ENCODE data around the gene SFXN4. TPM values are rescaled to one million over a fixed set of nuclear protein-coding genes. Genes with fewer than 3 reads are reported as not detected.

Gene SFXN4
- total RNA-seq, 1 donor from 2014 or later: 13.2 TPM

DNA sequence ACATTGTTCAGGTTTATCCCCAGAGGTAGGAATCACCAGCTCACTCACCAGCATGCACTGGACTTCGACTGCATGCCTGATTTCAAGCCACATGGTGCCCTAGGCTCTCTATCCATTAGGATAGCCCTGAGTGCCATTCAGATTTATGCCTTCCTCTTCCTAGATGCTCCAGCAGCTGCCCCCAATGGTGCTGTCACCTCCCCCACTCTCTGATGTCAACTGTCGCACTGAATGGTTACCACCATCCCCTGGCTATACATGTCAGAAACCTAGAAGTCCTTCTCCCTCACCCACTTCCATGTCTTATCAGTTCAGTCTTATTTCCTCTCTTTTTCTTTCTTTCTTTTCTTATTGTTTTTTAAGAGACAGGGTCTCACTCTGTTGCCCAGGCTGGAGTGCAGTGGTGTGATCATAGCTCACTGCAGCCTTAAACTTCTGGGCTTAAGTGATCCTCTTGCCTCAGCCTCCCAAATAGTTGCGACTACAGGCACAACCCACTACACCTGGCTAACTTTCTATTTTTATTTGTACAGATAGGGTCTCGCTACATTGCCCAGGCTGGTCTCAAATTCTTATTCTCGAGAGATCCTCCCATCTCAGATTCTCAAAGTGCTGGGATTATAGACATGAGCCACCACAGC lies 2.9 kb downstream of the SFXN4 start:
- no peak overlapping the region for H3K9ac ChIP-seq
- H3K27me3 ChIP-seq: no peaks in the 10 kb centered on the region
- no peak overlapping the region for H3K4me3 ChIP-seq
- H3K27me3 Mint-ChIP-seq (ENCODE audit: insufficient read depth, low read depth): peaks cover 2% of the 10 kb centered on the region
- H3K27ac ChIP-seq: no peak overlapping the region
- H3K9me3 ChIP-seq (ENCODE audit: low read depth): no peaks in the 10 kb centered on the region
- TF ChIP-seq, protein P1, sequence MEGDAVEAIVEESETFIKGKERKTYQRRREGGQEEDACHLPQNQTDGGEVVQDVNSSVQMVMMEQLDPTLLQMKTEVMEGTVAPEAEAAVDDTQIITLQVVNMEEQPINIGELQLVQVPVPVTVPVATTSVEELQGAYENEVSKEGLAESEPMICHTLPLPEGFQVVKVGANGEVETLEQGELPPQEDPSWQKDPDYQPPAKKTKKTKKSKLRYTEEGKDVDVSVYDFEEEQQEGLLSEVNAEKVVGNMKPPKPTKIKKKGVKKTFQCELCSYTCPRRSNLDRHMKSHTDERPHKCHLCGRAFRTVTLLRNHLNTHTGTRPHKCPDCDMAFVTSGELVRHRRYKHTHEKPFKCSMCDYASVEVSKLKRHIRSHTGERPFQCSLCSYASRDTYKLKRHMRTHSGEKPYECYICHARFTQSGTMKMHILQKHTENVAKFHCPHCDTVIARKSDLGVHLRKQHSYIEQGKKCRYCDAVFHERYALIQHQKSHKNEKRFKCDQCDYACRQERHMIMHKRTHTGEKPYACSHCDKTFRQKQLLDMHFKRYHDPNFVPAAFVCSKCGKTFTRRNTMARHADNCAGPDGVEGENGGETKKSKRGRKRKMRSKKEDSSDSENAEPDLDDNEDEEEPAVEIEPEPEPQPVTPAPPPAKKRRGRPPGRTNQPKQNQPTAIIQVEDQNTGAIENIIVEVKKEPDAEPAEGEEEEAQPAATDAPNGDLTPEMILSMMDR (IDR thresholded peaks at IDR 0.05): no peak
- TF ChIP-seq EZH2 (IDR thresholded peaks at IDR 0.05) (no peak), EZH2phosphoT487 (IDR thresholded peaks at IDR 0.05) (no peak)
- H3F3A ChIP-seq (ENCODE audit: low read depth): peaks cover 19% of the 10 kb centered on the region
- no peak overlapping the region for H3K27ac Mint-ChIP-seq
- peaks cover 19% of the 10 kb centered on the region for H3K4me1 ChIP-seq
- H3K4me3 Mint-ChIP-seq: no peak overlapping the region
- no peaks in the 10 kb centered on the region for H3K36me3 ChIP-seq
- H3K9me3 Mint-ChIP-seq: no peaks in the 10 kb centered on the region
- H3K4me2 ChIP-seq: no peak overlapping the region
- H3K79me2 ChIP-seq (ENCODE audit: low read depth): no peaks in the 10 kb centered on the region
- H3K36me3 Mint-ChIP-seq: peaks cover 5% of the 10 kb centered on the region
- peaks cover 8% of the 10 kb centered on the region for H4K20me1 ChIP-seq (ENCODE audit: low read depth)
- DNase-seq (ENCODE audit: low spot score): no peak
- H3K4me1 Mint-ChIP-seq: peaks cover 19% of the 10 kb centered on the region
- no peak overlapping the region for H2AFZ ChIP-seq (replicated peaks)

- no peaks in the 10 kb centered on the region for H3K9me3 Mint-ChIP-seq
- H2AFZ ChIP-seq (replicated peaks): no peak overlapping the region
- H3K4me1 Mint-ChIP-seq: peaks cover 15% of the 10 kb centered on the region
- H3K4me2 ChIP-seq: no peak overlapping the region
- no peak overlapping the region for H3K27ac ChIP-seq
- peaks cover 12% of the 10 kb centered on the region for H3F3A ChIP-seq (ENCODE audit: low read depth)
- H3K36me3 Mint-ChIP-seq: peaks cover 5% of the 10 kb centered on the region
- no peaks in the 10 kb centered on the region for H3K36me3 ChIP-seq
- no peak overlapping the region for H3K27ac Mint-ChIP-seq
- no peak overlapping the region for H3K4me3 ChIP-seq
- TF ChIP-seq EZH2phosphoT487 (IDR thresholded peaks at IDR 0.05): no peak
- TF ChIP-seq, protein P1 (IDR thresholded peaks at IDR 0.05): no peak
- no peak for TF ChIP-seq EZH2 (IDR thresholded peaks at IDR 0.05)
- H3K9me3 ChIP-seq (ENCODE audit: low read depth): no peaks in the 10 kb centered on the region
- H3K79me2 ChIP-seq (ENCODE audit: low read depth): no peaks in the 10 kb centered on the region
- H3K4me3 Mint-ChIP-seq: no peak overlapping the region
- peaks cover 2% of the 10 kb centered on the region for H3K27me3 Mint-ChIP-seq (ENCODE audit: insufficient read depth, low read depth)
- peaks cover 12% of the 10 kb centered on the region for H3K4me1 ChIP-seq
- peak overlapping the region; percentile 42 for H3K9ac ChIP-seq
- no peaks in the 10 kb centered on the region for H3K27me3 ChIP-seq
- H4K20me1 ChIP-seq (ENCODE audit: low read depth): peaks cover 7% of the 10 kb centered on the region
- no peak for DNase-seq (ENCODE audit: low spot score)
Measured at GRCh38 chr10:119161680-119162451, 3.6 kb downstream of the SFXN4 start.

DNA sequence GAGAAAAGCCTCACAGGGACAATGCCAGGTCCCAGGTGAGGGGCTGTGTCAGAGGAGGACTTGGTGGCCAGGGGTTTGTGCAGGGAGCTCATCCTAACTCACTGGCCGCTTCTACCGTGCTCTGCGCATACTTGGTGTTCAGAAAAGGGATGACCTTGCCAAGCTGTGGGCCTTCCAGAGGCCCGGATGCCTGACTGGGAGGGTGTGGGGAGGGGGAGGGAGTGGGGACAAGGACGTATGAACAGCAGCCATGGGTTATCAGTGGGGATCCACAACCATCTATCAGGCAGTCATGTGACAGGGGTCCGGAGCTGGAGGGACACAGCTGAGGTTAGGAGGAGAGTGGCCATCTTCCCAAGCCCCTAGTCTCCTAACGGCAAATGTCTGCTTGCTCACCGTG lies 6.2 kb downstream of the SFXN4 start:
- Histone ChIP-seq H3F3A (ENCODE audit: low read depth) (no peaks in the 10 kb centered on the region), H3K36me3 (no peaks in the 10 kb centered on the region), H3K4me3 (no peak overlapping the region), H2AFZ (replicated peaks) (no peak overlapping the region), H3K79me2 (ENCODE audit: low read depth) (no peaks in the 10 kb centered on the region), H4K20me1 (ENCODE audit: low read depth) (no peaks in the 10 kb centered on the region), H3K9ac (no peak overlapping the region), H3K4me2 (no peak overlapping the region), H3K27ac (no peak overlapping the region), H3K27me3 (no peaks in the 10 kb centered on the region), H3K9me3 (ENCODE audit: low read depth) (no peaks in the 10 kb centered on the region), H3K4me1 (no peaks in the 10 kb centered on the region)
- no peak overlapping the region for H3K27ac Mint-ChIP-seq
- DNase-seq (ENCODE audit: low spot score): no peak
- TF ChIP-seq, protein P1 (IDR thresholded peaks at IDR 0.05): no peak
- TF ChIP-seq EZH2phosphoT487 (IDR thresholded peaks at IDR 0.05) (no peak), EZH2 (IDR thresholded peaks at IDR 0.05) (no peak)
- H3K36me3 Mint-ChIP-seq: peaks cover 8% of the 10 kb centered on the region
- H3K4me1 Mint-ChIP-seq: no peaks in the 10 kb centered on the region
- no peak overlapping the region for H3K4me3 Mint-ChIP-seq
- H3K9me3 Mint-ChIP-seq: no peaks in the 10 kb centered on the region
- no peaks in the 10 kb centered on the region for H3K27me3 Mint-ChIP-seq (ENCODE audit: insufficient read depth, low read depth)
